ENCODE results near the gene RABGAP1.

RABGAP1 gene

GRCh38 chr9:122944960-122945888 lies 4.4 kb downstream of the RABGAP1 start:
- DNase-seq (ENCODE audit: low spot score): no peak

- no peak for DNase-seq (ENCODE audit: low spot score)
These were observed 5.7 kb downstream of the RABGAP1 start for GRCh38 chr9:122946461-122947005.

GRCh38 chr9:122948313-122948712 lies 7.5 kb downstream of the RABGAP1 start:
- no peak for DNase-seq (ENCODE audit: low spot score)

- DNase-seq (ENCODE audit: low spot score): no peak
These were observed 8.9 kb downstream of the RABGAP1 start for GRCh38 chr9:122949696-122950095.

- DNase-seq (ENCODE audit: low spot score): no peak
These were observed 9.4 kb downstream of the RABGAP1 start for GRCh38 chr9:122950263-122950662.

GRCh38 chr9:122951056-122951455 lies 10.2 kb downstream of the RABGAP1 start:
- DNase-seq (ENCODE audit: low spot score): no peak

GRCh38 chr9:122954253-122954691 lies 13.5 kb downstream of the RABGAP1 start:
- peak; percentile 75 for DNase-seq (ENCODE audit: low spot score)

GRCh38 chr9:122955961-122956360 lies 15.1 kb downstream of the RABGAP1 start:
- DNase-seq (ENCODE audit: low spot score): no peak

- no peak for DNase-seq (ENCODE audit: low spot score)
These were observed 20.3 kb downstream of the RABGAP1 start for GRCh38 chr9:122961139-122961538.

- DNase-seq (ENCODE audit: low spot score): no peak
These were observed 34.4 kb downstream of the RABGAP1 start for GRCh38 chr9:122975196-122975595.

- DNase-seq (ENCODE audit: low spot score): no peak
These were observed 37.8 kb downstream of the RABGAP1 start for GRCh38 chr9:122978601-122979000.

GRCh38 chr9:122986010-122986409 lies 45.2 kb downstream of the RABGAP1 start:
- no peak for DNase-seq (ENCODE audit: low spot score)

- no peak for DNase-seq (ENCODE audit: low spot score)
These were observed 47.3 kb downstream of the RABGAP1 start for GRCh38 chr9:122988141-122988540.

GRCh38 chr9:122988920-122989621 lies 48.3 kb downstream of the RABGAP1 start:
- DNase-seq (ENCODE audit: low spot score): no peak

- DNase-seq (ENCODE audit: low spot score): peak; percentile 81
These were observed 50.6 kb downstream of the RABGAP1 start for GRCh38 chr9:122991370-122991830.

- no peak for DNase-seq (ENCODE audit: low spot score)
These were observed 55.8 kb downstream of the RABGAP1 start for GRCh38 chr9:122996586-122996985.

GRCh38 chr9:122998448-122998847 lies 57.6 kb downstream of the RABGAP1 start:
- no peak for DNase-seq (ENCODE audit: low spot score)

GRCh38 chr9:123000371-123001068 lies 59.7 kb downstream of the RABGAP1 start:
- no peak for DNase-seq (ENCODE audit: low spot score)

GRCh38 chr9:123002754-123003153 lies 61.9 kb downstream of the RABGAP1 start:
- no peak for DNase-seq (ENCODE audit: low spot score)

GRCh38 chr9:123003466-123003865 lies 62.6 kb downstream of the RABGAP1 start:
- no peak for DNase-seq (ENCODE audit: low spot score)

GRCh38 chr9:123005964-123006363 lies 65.1 kb downstream of the RABGAP1 start:
- no peak for DNase-seq (ENCODE audit: low spot score)

GRCh38 chr9:123007269-123007668 lies 66.4 kb downstream of the RABGAP1 start:
- no peak for DNase-seq (ENCODE audit: low spot score)

Data from COLO829 (cell line).